RWPE2 (cell line): ENCODE data around the gene NSMCE1.

Experiments
- ATAC-seq: fragments of 200-7000 bp; cut with Tn5 transposase; 3 replicates; pipeline ENCODE4 v1.9.1; 2021; ENCODE audit warnings: low read depth
- DNase-seq: peaks from one replicate; pipeline ENCODE4 v3.0.0-alpha.2; 2020; ENCODE audit warnings: low spot score
- H3K27ac ChIP-seq: fragments of 450-650 bp; 2 replicates; pipeline ENCODE4 v1.5.1; 2017; ENCODE audit warnings: mild to moderate bottlenecking; ENCODE audit not compliant: poor library complexity, severe bottlenecking
- H3K27me3 ChIP-seq: fragments of 250-450 bp; sonication (Bioruptor Pico); 2 replicates; pipeline ENCODE4 v1.5.1; 2021; ENCODE audit warnings: mild to moderate bottlenecking, moderate library complexity; ENCODE audit not compliant: insufficient read depth, poor library complexity, severe bottlenecking
- H3K36me3 ChIP-seq: fragments of 250-450 bp; sonication (Bioruptor Pico); 2 replicates; pipeline ENCODE4 v1.5.1; 2020; ENCODE audit warnings: low read depth, mild to moderate bottlenecking, moderate library complexity
- H3K4me1 ChIP-seq: fragments of 250-450 bp; sonication (Bioruptor Pico); 2 replicates; pipeline ENCODE4 v1.5.1; 2021; ENCODE audit warnings: mild to moderate bottlenecking, moderate library complexity; ENCODE audit not compliant: insufficient read depth, poor library complexity, severe bottlenecking
- H3K4me3 ChIP-seq: fragments of 250-450 bp; sonication (Bioruptor Pico); 2 replicates; pipeline ENCODE4 v1.5.1; 2021; ENCODE audit warnings: mild to moderate bottlenecking, moderate library complexity; ENCODE audit not compliant: severe bottlenecking
- H3K9me3 ChIP-seq: fragments of 250-450 bp; sonication (Bioruptor Pico); 2 replicates; pipeline ENCODE4 v1.5.1; 2021; ENCODE audit warnings: mild to moderate bottlenecking, moderate library complexity; ENCODE audit not compliant: severe bottlenecking
- TF ChIP-seq, protein P1 (sequence below): fragments of 450-650 bp; IDR thresholded peaks from one replicate; pipeline ENCODE4 v1.5.1; 2017; ENCODE audit warnings: mild to moderate bottlenecking, moderate library complexity; ENCODE audit not compliant: poor library complexity, severe bottlenecking

NSMCE1 gene

DNA sequence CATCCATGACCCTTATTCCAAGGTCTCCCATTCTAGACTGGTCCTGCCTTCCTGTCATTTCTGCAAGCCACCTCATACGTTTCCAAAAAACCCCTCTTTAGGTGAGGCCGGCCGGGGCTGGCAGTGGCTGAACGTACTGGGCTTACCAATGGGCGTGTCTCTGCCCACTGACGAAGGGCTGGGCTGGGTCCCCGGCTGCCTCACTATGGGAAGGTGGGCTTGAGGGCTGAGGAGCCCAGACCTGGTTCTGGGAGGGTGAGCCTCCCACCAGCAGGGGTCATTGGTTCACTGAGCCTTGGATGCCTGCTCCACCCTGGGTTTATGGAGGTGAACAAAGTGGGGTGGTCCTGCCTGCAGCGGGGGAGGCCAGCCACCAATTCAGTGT, 45.4 kb downstream of the NSMCE1 start:
- H3K4me1 ChIP-seq, result peaks cover 7% of the 10 kb centered on the region
- ATAC-seq, result no peak
- TF ChIP-seq, protein P1, sequence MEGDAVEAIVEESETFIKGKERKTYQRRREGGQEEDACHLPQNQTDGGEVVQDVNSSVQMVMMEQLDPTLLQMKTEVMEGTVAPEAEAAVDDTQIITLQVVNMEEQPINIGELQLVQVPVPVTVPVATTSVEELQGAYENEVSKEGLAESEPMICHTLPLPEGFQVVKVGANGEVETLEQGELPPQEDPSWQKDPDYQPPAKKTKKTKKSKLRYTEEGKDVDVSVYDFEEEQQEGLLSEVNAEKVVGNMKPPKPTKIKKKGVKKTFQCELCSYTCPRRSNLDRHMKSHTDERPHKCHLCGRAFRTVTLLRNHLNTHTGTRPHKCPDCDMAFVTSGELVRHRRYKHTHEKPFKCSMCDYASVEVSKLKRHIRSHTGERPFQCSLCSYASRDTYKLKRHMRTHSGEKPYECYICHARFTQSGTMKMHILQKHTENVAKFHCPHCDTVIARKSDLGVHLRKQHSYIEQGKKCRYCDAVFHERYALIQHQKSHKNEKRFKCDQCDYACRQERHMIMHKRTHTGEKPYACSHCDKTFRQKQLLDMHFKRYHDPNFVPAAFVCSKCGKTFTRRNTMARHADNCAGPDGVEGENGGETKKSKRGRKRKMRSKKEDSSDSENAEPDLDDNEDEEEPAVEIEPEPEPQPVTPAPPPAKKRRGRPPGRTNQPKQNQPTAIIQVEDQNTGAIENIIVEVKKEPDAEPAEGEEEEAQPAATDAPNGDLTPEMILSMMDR, result no peak
- peak; percentile 47 for DNase-seq
- no peak overlapping the region for H3K4me3 ChIP-seq
- H3K36me3 ChIP-seq, result peaks cover 4% of the 10 kb centered on the region; the same call in 1 of the 2 replicates
- no peaks in the 10 kb centered on the region for H3K9me3 ChIP-seq
- no peaks in the 10 kb centered on the region for H3K27me3 ChIP-seq
- no peak overlapping the region for H3K27ac ChIP-seq

DNA sequence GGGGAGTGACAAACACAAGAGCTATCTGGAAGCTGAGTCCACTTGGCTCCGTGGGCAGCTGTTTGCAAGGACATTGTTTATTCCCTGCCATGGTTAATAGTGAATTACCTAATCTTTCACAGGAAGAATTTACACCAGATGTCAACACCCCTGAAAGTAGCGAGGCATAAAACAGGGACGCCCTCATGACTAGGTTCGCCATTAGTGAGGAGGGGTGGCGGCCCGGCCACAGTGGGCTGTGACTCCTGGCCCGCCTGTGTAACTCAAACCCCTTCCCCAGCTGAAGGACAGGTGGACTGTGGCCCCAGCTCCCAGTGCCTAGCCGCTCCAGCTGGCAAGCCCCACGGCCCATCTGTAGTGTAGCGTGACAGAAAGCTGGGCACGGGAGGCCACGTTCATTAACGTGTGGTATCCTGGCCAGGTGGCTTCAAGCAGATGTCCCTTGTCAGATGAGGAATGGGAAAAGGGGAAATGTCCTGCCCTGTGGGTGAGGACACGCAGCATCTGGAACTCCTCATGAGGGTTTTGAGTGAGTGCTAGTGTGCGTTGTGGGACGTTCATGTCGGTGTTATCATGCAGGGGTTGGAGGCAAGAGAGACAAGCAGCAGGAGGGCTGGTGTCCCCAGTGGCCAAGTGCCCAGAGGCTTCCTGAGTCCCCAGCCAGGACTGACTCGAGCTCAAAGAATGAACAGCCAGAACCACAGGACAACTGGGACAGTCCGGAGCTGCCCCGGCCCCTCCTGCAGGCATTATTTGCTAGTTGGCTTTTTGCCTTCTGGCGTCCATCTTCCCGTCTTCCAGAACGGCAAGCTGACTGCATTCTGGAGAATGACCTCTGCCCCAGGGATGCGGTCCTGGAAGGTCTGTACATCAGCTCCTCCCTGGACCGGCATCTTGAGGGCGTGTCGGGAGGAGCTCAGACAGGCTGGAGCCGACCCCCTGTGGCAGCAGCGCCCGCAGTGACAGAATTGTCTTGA, 46.0 kb downstream of the NSMCE1 start:
- H3K27me3 ChIP-seq, result no peaks in the 10 kb centered on the region
- peak; percentile 43 for DNase-seq
- peaks cover 4% of the 10 kb centered on the region; the same call in 1 of the 2 replicates for H3K36me3 ChIP-seq
- no peak for ATAC-seq
- no peak overlapping the region for H3K4me3 ChIP-seq
- TF ChIP-seq, protein P1, result no peak
- H3K9me3 ChIP-seq, result no peaks in the 10 kb centered on the region
- H3K27ac ChIP-seq, result no peak overlapping the region
- H3K4me1 ChIP-seq, result peaks cover 7% of the 10 kb centered on the region

DNA sequence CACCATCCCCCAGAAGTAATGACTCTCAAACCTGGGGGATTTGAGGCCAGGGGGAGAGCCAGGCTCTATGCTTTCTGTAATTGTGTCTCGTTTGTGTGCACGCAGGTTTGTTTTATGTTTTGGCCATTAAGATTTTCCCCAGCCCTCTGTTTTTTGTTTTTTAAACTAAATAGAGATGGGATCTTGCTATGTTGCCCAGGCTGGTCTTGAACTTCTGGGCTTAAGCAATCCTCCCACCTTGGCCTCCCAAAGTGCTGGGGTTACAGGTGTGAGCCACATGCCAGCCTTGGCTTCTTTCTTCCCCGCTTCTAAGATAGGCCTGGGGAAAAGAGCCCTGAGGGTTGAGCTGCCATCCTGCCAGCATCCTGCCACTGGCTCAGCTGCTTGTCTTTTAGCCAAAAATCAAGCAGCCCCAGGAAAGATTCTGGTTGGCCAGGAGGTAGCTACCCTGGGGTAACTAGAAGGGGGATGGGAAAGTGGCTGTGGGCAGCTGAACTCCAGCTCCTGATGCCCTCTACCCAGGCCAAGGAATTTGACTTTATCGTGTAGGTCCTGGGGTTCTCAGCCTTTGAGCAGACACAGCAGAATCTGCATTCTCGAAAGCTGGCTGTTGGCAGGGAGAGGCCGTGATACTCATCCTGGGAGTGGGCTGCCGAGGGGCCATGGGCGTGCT, 46.9 kb downstream of the NSMCE1 start:
- Histone ChIP-seq H3K27ac (no peak overlapping the region), H3K4me3 (no peak overlapping the region), H3K4me1 (peaks cover 6% of the 10 kb centered on the region), H3K36me3 (peaks cover 4% of the 10 kb centered on the region; the same call in 1 of the 2 replicates), H3K9me3 (no peaks in the 10 kb centered on the region), H3K27me3 (no peaks in the 10 kb centered on the region)
- ATAC-seq, result no peak
- TF ChIP-seq, protein P1, result no peak
- DNase-seq, result no peak

DNA sequence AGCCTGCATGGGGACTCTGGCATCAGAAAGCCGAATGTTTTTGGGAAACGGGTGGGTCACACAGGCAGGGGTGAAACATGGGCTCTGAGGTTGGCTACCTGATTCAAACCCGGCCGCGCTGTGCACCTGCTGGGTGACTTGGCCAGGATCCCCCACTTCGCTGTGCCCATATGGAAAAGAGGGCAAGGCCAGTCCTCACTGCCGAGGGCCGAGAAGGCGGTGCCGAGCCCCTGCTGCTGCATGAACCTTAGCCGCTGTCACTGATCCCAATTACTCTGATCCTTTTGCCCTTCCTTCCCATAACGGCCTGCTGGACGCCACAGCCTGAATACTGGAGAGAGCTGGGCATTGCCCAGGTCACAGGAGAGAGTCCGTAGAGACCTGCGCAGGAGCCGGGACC, 47.6 kb downstream of the NSMCE1 start:
- ATAC-seq (no peak), DNase-seq (peak; percentile 54)
- Histone ChIP-seq H3K27ac (no peak overlapping the region), H3K4me1 (no peaks in the 10 kb centered on the region), H3K27me3 (no peaks in the 10 kb centered on the region), H3K4me3 (no peak overlapping the region), H3K36me3 (peaks cover 4% of the 10 kb centered on the region; the same call in 1 of the 2 replicates), H3K9me3 (no peaks in the 10 kb centered on the region)
- TF ChIP-seq, protein P1, result no peak
